DND-41 (cell line): ENCODE results near the gene MAP7D3.

ENCODE experiments used
- ATAC-seq: fragments of 200-7000 bp; cut with Tn5 transposase; 3 replicates; pipeline ENCODE4 v1.9.1; 2021; ENCODE audit warnings: low read depth; ENCODE audit not compliant: insufficient read depth
- DNase-seq: peaks from one replicate; pipeline ENCODE4 v3.0.0-alpha.2; 2020
- H2AFZ ChIP-seq: 2 replicates; pipeline ENCODE4 v1.6.0; 2012; ENCODE audit warnings: low read depth, low read length
- H3K27ac ChIP-seq: 2 replicates; pipeline ENCODE4 v1.5.1; 2012; ENCODE audit warnings: low read length, inconsistent platforms
- H3K27me3 ChIP-seq: fragments of 200-600 bp; sonication (generic); 2 replicates; pipeline ENCODE4 v1.6.0; 2012; ENCODE audit warnings: low read length, mild to moderate bottlenecking, inconsistent platforms; ENCODE audit not compliant: insufficient read depth, poor library complexity
- H3K36me3 ChIP-seq: 2 replicates; pipeline ENCODE4 v1.5.1; 2012; ENCODE audit warnings: low read length, inconsistent platforms; ENCODE audit not compliant: insufficient read depth
- H3K4me1 ChIP-seq: 2 replicates; pipeline ENCODE4 v1.5.1; 2012; ENCODE audit warnings: mild to moderate bottlenecking, low read length; ENCODE audit not compliant: insufficient read depth
- H3K4me2 ChIP-seq: 2 replicates; pipeline ENCODE4 v1.6.0; 2012; ENCODE audit warnings: mild to moderate bottlenecking, moderate library complexity, low read length, inconsistent platforms; ENCODE audit not compliant: insufficient read depth
- H3K4me3 ChIP-seq, 2 experiments: fragments of 200-600 bp in 1 of 2; shearing (Covaris generic) in 1 of 2; 2 replicates each; pipeline ENCODE4 v1.5.1; 2012 to 2016; ENCODE audit warnings: inconsistent platforms in 2 of 2, low read length in 2 of 2, mild to moderate bottlenecking in 2 of 2, low read depth in 1 of 2, moderate library complexity in 1 of 2
- H3K79me2 ChIP-seq: 2 replicates; pipeline ENCODE4 v1.6.0; 2012; ENCODE audit warnings: low read length, inconsistent platforms; ENCODE audit not compliant: insufficient read depth
- H3K9ac ChIP-seq: 2 replicates; pipeline ENCODE4 v1.6.0; 2012; ENCODE audit warnings: low read depth, mild to moderate bottlenecking, inconsistent platforms, low read length, moderate library complexity
- H3K9me3 ChIP-seq: 2 replicates; pipeline ENCODE4 v1.5.1; 2012; ENCODE audit warnings: low read length, moderate library complexity, mild to moderate bottlenecking, inconsistent platforms; ENCODE audit not compliant: insufficient read depth, severe bottlenecking
- H4K20me1 ChIP-seq: 2 replicates; pipeline ENCODE4 v1.6.0; 2012; ENCODE audit warnings: low read length; ENCODE audit not compliant: insufficient read depth
- EZH2 ChIP-seq: IDR thresholded peaks from 3 replicates; pipeline ENCODE4 v1.6.1; 2012; ENCODE audit warnings: borderline replicate concordance, low read depth, mild to moderate bottlenecking, moderate library complexity, low read length, inconsistent platforms; ENCODE audit not compliant: severe bottlenecking
- TF ChIP-seq, protein P1 (sequence below): IDR thresholded peaks from 2 replicates; pipeline ENCODE4 v1.5.1; 2012; ENCODE audit warnings: borderline replicate concordance, low read length, moderate library complexity, mild to moderate bottlenecking; ENCODE audit not compliant: poor library complexity, severe bottlenecking; ENCODE audit errors: extremely low read depth

The MAP7D3 gene

DNA sequence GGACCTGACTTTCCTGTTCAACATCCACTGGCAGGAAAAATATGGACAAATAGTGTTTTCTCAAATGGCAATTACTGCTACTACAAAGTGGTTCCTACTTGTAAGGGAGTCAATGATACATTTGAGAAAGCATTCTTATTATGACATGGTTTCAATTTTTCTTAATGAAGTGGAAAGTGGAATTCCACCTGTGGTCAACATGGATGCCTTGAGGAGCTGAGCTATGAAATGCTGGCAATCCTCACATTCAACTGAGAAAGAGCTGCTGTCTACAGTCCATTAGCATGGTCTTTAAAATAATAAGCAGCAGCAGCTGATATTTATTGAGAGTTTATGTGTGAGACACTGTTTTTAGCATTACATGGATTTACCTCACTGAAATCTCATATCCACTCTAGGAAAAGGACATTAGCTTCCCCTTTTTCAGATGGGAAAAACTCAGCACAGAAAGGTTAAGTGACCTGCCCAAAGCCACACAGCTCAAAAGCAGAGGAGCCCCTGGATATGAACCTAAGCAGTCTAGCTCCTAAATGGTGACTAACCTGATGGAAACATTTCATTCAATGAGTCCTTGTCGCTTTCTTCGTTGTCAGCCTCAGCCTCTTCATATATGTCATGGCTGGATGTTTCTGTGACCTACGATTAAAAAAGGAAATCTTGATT lies 29.2 kb downstream of the MAP7D3 start:
- DNase-seq (no peak), ATAC-seq (no peak)
- Histone ChIP-seq H3K4me1 (no peaks in the 10 kb centered on the region), H3K9me3 (no peaks in the 10 kb centered on the region), H4K20me1 (no peaks in the 10 kb centered on the region), H3K9ac (no peak overlapping the region), H3K4me2 (no peak overlapping the region), H3K27ac (no peak overlapping the region), H3K36me3 (peaks cover 60% of the 10 kb centered on the region), H3K4me3 (no peak overlapping the region), H3K27me3 (no peaks in the 10 kb centered on the region), H2AFZ (no peak overlapping the region), H3K79me2 (no peaks in the 10 kb centered on the region)
- TF ChIP-seq, protein P1, sequence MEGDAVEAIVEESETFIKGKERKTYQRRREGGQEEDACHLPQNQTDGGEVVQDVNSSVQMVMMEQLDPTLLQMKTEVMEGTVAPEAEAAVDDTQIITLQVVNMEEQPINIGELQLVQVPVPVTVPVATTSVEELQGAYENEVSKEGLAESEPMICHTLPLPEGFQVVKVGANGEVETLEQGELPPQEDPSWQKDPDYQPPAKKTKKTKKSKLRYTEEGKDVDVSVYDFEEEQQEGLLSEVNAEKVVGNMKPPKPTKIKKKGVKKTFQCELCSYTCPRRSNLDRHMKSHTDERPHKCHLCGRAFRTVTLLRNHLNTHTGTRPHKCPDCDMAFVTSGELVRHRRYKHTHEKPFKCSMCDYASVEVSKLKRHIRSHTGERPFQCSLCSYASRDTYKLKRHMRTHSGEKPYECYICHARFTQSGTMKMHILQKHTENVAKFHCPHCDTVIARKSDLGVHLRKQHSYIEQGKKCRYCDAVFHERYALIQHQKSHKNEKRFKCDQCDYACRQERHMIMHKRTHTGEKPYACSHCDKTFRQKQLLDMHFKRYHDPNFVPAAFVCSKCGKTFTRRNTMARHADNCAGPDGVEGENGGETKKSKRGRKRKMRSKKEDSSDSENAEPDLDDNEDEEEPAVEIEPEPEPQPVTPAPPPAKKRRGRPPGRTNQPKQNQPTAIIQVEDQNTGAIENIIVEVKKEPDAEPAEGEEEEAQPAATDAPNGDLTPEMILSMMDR, result no peak
- TF ChIP-seq EZH2, result no peak

DNA sequence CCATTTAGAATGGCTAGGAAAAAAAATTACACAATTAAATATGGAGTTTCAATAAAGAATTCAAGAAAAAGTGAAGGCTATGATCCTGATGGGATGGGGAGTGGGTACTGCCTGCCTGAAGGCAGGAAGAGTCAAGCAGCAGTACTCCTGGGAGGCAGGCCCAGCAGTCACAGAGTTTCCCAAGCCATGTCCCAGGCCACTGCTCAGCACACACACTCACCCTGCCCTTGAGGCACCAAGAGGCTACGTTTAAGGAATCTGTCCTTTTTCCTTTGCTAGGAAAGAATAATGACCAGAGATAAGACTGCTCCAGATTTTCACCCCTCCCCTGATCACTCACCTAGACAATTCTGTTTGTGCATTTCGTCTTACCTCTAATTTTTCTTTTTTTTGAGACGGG lies 30.2 kb downstream of the MAP7D3 start:
- Histone ChIP-seq H3K4me3 (no peak overlapping the region), H3K27ac (no peak overlapping the region), H3K9me3 (no peaks in the 10 kb centered on the region), H3K4me1 (no peaks in the 10 kb centered on the region), H3K4me2 (no peak overlapping the region), H3K36me3 (peaks cover 59% of the 10 kb centered on the region), H2AFZ (no peak overlapping the region), H3K79me2 (no peaks in the 10 kb centered on the region), H3K9ac (no peak overlapping the region), H3K27me3 (no peaks in the 10 kb centered on the region), H4K20me1 (no peaks in the 10 kb centered on the region)
- DNase-seq (no peak), ATAC-seq (no peak)
- TF ChIP-seq, protein P1, result no peak
- TF ChIP-seq EZH2, result no peak

DNA sequence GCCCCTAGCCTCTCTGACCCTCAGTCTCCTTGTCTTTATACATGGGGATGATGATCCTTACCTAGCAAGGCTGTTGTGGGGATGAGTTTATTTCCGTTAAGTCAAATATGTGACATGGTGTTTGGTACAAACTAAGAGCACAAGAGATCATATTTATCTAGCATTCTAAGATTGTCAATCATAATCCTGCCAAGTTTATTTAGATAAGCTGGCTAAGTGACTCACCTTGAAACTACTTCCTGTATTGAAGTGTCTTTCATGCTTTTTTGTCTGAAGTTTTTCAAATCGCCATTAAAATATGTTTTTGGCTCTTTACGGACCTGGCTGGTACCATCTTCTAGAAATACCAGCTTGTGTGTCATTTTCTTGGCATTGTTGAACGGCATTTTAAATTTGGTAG lies 30.7 kb downstream of the MAP7D3 start:
- Histone ChIP-seq H3K4me2 (no peak overlapping the region), H3K36me3 (peaks cover 57% of the 10 kb centered on the region), H4K20me1 (no peaks in the 10 kb centered on the region), H3K27me3 (no peaks in the 10 kb centered on the region), H3K9ac (no peak overlapping the region), H3K79me2 (no peaks in the 10 kb centered on the region), H3K9me3 (no peaks in the 10 kb centered on the region), H3K4me3 (no peak overlapping the region), H3K27ac (no peak overlapping the region), H3K4me1 (no peaks in the 10 kb centered on the region), H2AFZ (no peak overlapping the region)
- no peak for DNase-seq
- TF ChIP-seq, protein P1, result no peak
- TF ChIP-seq EZH2, result no peak
- no peak for ATAC-seq
